Calu3 (cell line): ENCODE results near the gene DDX20. TPM values are rescaled to one million over a fixed set of nuclear protein-coding genes. Genes with fewer than 3 reads are reported as not detected.
A peak's percentile ranks its signal among the peaks of the same experiment; 100 is the strongest.

Source experiments
- BruUV-seq: library from RNA; stranded (reverse); fragments of 400-500 nt; replicated peaks from 2 replicates; lab custom pipeline; 2021; lab: Mats Ljungman, UMichigan
- CTCF ChIA-PET: fragments of 300-600 bp; sonication (Branson Sonifier 250); formaldehyde crosslinking; loops from one replicate; lab custom pipeline; 2022; ENCODE audit warnings: antibody characterized with exemption; lab: Charles Lee
- DNase-seq: peaks from one replicate; pipeline ENCODE4 v3.0.0; 2022
- H3K27ac Mint-ChIP-seq: one replicate; pipeline ENCODE4 v1.8.0; 2022; ENCODE audit warnings: mixed read lengths; ENCODE audit not compliant: unreplicated experiment
- H3K27me3 Mint-ChIP-seq: one replicate; pipeline ENCODE4 v1.8.0; 2022; ENCODE audit warnings: mixed read lengths; ENCODE audit not compliant: unreplicated experiment
- H3K36me3 Mint-ChIP-seq: one replicate; pipeline ENCODE4 v1.8.0; 2022; ENCODE audit warnings: mild to moderate bottlenecking, moderate library complexity, mixed read lengths; ENCODE audit not compliant: insufficient read depth, unreplicated experiment
- H3K4me1 Mint-ChIP-seq: one replicate; pipeline ENCODE4 v1.8.0; 2022; ENCODE audit warnings: mild to moderate bottlenecking, low read depth, mixed read lengths; ENCODE audit not compliant: unreplicated experiment
- H3K4me3 Mint-ChIP-seq: one replicate; pipeline ENCODE4 v1.8.0; 2022; ENCODE audit warnings: mild to moderate bottlenecking, low read depth, moderate library complexity, mixed read lengths; ENCODE audit not compliant: unreplicated experiment
- H3K9me3 Mint-ChIP-seq: one replicate; pipeline ENCODE4 v1.8.0; 2022; ENCODE audit warnings: low read depth, mixed read lengths; ENCODE audit not compliant: unreplicated experiment
- intact Hi-C: fragments of 100-400 bp; cut with micrococcal nuclease; formaldehyde crosslinking; loops from one replicate; pipeline ENCODE4 v1.10.0; 2022; ENCODE audit not compliant: unreplicated experiment
- total RNA-seq: library from RNA; stranded (reverse); gene quantifications from 2 replicates; pipeline ENCODE4 v1.2.3, GENCODE V29; 2022
- TF ChIP-seq, protein P1 (sequence below): fragments of 200-600 bp; IDR thresholded peaks from one replicate; pipeline ENCODE4 v1.8.0; 2022; ENCODE audit warnings: antibody characterized with exemption; ENCODE audit not compliant: unreplicated experiment

The DDX20 gene
- total RNA-seq, 1 experiment from 2014 or later, result 8.9 TPM

DNA sequence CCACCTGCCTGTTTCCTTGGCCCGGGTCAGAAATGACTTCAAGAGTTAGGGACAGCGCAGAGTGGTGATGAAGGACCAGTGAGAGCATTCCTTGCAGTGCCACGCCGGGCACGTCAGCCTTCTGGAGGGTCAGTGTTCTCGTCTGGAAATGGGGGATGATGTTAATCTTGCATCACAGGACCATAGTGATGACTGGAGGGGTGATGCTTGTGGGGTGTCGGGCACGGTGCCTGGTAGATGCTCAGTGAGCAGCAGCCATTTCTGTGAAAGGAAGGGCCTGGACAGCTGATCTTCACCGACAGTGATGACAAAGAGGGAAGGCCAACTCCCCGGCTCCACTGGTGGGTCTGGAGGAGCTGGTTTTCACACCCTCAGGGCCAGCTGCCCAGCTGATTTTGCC, 56.2 kb downstream of the DDX20 start:
- CTCF ChIA-PET, result no interaction called here
- no TSS peak for BruUV-seq
- no peaks in the 10 kb centered on the region for H3K4me1 Mint-ChIP-seq
- no peaks in the 10 kb centered on the region for H3K36me3 Mint-ChIP-seq
- no peak for DNase-seq
- H3K9me3 Mint-ChIP-seq, result no peaks in the 10 kb centered on the region
- H3K4me3 Mint-ChIP-seq, result no peak overlapping the region
- H3K27me3 Mint-ChIP-seq, result peaks cover 69% of the 10 kb centered on the region
- intact Hi-C loops, result no loop called here
- TF ChIP-seq, protein P1, sequence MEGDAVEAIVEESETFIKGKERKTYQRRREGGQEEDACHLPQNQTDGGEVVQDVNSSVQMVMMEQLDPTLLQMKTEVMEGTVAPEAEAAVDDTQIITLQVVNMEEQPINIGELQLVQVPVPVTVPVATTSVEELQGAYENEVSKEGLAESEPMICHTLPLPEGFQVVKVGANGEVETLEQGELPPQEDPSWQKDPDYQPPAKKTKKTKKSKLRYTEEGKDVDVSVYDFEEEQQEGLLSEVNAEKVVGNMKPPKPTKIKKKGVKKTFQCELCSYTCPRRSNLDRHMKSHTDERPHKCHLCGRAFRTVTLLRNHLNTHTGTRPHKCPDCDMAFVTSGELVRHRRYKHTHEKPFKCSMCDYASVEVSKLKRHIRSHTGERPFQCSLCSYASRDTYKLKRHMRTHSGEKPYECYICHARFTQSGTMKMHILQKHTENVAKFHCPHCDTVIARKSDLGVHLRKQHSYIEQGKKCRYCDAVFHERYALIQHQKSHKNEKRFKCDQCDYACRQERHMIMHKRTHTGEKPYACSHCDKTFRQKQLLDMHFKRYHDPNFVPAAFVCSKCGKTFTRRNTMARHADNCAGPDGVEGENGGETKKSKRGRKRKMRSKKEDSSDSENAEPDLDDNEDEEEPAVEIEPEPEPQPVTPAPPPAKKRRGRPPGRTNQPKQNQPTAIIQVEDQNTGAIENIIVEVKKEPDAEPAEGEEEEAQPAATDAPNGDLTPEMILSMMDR, result no peak
- no peak overlapping the region for H3K27ac Mint-ChIP-seq

DNA sequence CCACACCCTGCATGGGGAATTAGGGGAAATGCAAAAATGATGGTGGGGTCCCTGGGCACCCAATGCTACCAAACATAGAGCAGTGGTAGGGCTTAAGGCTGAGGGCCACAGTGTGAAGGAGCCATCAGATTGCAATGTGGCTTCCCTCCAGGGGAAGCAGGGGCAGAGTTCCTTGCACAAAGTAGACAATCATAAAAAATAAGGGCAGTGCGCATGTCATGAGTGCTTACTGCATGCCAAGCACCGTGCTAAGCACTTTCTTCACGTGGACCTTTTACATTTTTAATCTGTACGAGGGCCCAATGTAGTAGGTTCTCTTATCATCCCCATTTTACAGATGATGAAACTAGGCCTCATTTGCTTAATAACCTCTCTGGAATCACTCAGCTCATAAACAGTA, 56.6 kb downstream of the DDX20 start:
- no peak for DNase-seq
- TF ChIP-seq, protein P1, result no peak
- Mint-ChIP-seq H3K4me3 (no peak overlapping the region), H3K9me3 (no peaks in the 10 kb centered on the region), H3K36me3 (no peaks in the 10 kb centered on the region), H3K27ac (no peak overlapping the region), H3K27me3 (peaks cover 69% of the 10 kb centered on the region), H3K4me1 (no peaks in the 10 kb centered on the region)
- no TSS peak for BruUV-seq
- CTCF ChIA-PET, result no interaction called here
- intact Hi-C loops, result no loop called here

GRCh38 chr1:111813440-111814304, 58.0 kb downstream of the DDX20 start:
- DNase-seq, result peak; percentile 6
- H3K27me3 Mint-ChIP-seq, result peaks cover 69% of the 10 kb centered on the region
- H3K4me3 Mint-ChIP-seq, result no peak overlapping the region
- TF ChIP-seq, protein P1, result no peak
- no peaks in the 10 kb centered on the region for H3K36me3 Mint-ChIP-seq
- H3K9me3 Mint-ChIP-seq, result no peaks in the 10 kb centered on the region
- H3K4me1 Mint-ChIP-seq, result no peaks in the 10 kb centered on the region
- intact Hi-C loops, result no loop called here
- no peak overlapping the region for H3K27ac Mint-ChIP-seq
- no TSS peak for BruUV-seq
- CTCF ChIA-PET, result no interaction called here

- Mint-ChIP-seq H3K27me3 (peaks cover 72% of the 10 kb centered on the region), H3K4me3 (no peak overlapping the region), H3K36me3 (no peaks in the 10 kb centered on the region), H3K4me1 (no peaks in the 10 kb centered on the region), H3K27ac (no peak overlapping the region), H3K9me3 (no peaks in the 10 kb centered on the region)
- CTCF ChIA-PET, result no interaction called here
- no peak for DNase-seq
- no TSS peak for BruUV-seq
- intact Hi-C loops, result no loop called here
- TF ChIP-seq, protein P1, result no peak
These were observed 58.6 kb downstream of the DDX20 start for GRCh38 chr1:111814305-111814628.
